CD14-positive monocyte (primary cell): ENCODE results near the gene GPC6. TPM values are rescaled to one million over a fixed set of nuclear protein-coding genes. Genes with fewer than 3 reads are reported as not detected.

Source experiments
- DNase-seq, 3 donors: peaks; one replicate each; pipeline ENCODE4 v3.0.0-alpha.2; 2011 to 2022
- H2AFZ ChIP-seq: 2 replicates; pipeline ENCODE4 v1.6.0; 2012; ENCODE audit warnings: mild to moderate bottlenecking, low read depth, low read length, inconsistent platforms; ENCODE audit not compliant: insufficient read depth, poor library complexity, severe bottlenecking
- H3K27ac ChIP-seq, 2 donors: 1 replicate in 1 of 2; 2 replicates in 1 of 2; pipeline ENCODE4 v1.5.1; 2012 to 2013; ENCODE audit warnings: low read length in 2 of 2, control low read depth in 1 of 2, inconsistent platforms in 1 of 2, low read depth in 1 of 2, mild to moderate bottlenecking in 1 of 2
- H3K27me3 ChIP-seq, 2 donors: one replicate each; pipeline versions ENCODE4 v1.6.0 to v1.6.1; 2011 to 2013; ENCODE audit warnings: low read length in 2 of 2; ENCODE audit not compliant: control insufficient read depth in 2 of 2, insufficient read depth in 2 of 2
- H3K36me3 ChIP-seq, 2 donors: replicated peaks in 1 of 2; 1 replicate in 1 of 2; 2 replicates in 1 of 2; pipeline versions ENCODE4 v1.5.1 to v1.6.1; 2012 to 2013; ENCODE audit warnings: low read length in 2 of 2, control low read depth in 1 of 2, inconsistent platforms in 1 of 2, mild to moderate bottlenecking in 1 of 2; ENCODE audit not compliant: insufficient read depth in 2 of 2, control insufficient read depth in 1 of 2
- H3K4me1 ChIP-seq, 2 donors: 1 replicate in 1 of 2; 2 replicates in 1 of 2; pipeline versions ENCODE4 v1.5.1 to v1.6.1; 2012 to 2013; ENCODE audit warnings: low read length in 2 of 2, control low read depth in 1 of 2, inconsistent platforms in 1 of 2, mild to moderate bottlenecking in 1 of 2, moderate library complexity in 1 of 2; ENCODE audit not compliant: insufficient read depth in 2 of 2, control insufficient read depth in 1 of 2
- H3K4me2 ChIP-seq: replicated peaks from 2 replicates; pipeline ENCODE3; 2012; ENCODE audit warnings: low read length, moderate library complexity, mild to moderate bottlenecking; ENCODE audit not compliant: poor library complexity, severe bottlenecking; ENCODE audit errors: extremely low read depth
- H3K4me3 ChIP-seq, 3 experiments: fragments of 200-600 bp in 1 of 3; sonication (generic) in 1 of 3; replicated peaks in 1 of 3; 1 replicate in 2 of 3; 2 replicates in 1 of 3; pipeline ENCODE4 v1.5.1; 2011 to 2013; ENCODE audit warnings: low read length in 3 of 3, mild to moderate bottlenecking in 3 of 3, control low read depth in 2 of 3, low read depth in 2 of 3, inconsistent platforms in 1 of 3, moderate library complexity in 1 of 3
- H3K79me2 ChIP-seq: 2 replicates; pipeline ENCODE4 v1.6.0; 2012; ENCODE audit warnings: mild to moderate bottlenecking, control low read depth, inconsistent platforms, low read length, moderate library complexity; ENCODE audit not compliant: insufficient read depth
- H3K9ac ChIP-seq: 2 replicates; pipeline ENCODE4 v1.6.0; 2017; ENCODE audit warnings: low read length, mild to moderate bottlenecking; ENCODE audit not compliant: insufficient read depth, poor library complexity, severe bottlenecking
- H3K9me3 ChIP-seq, 2 donors: replicated peaks in 1 of 2; 1 replicate in 1 of 2; 2 replicates in 1 of 2; pipeline versions ENCODE4 v1.5.1 to v1.6.1; 2012 to 2013; ENCODE audit warnings: low read length in 2 of 2, control low read depth in 1 of 2; ENCODE audit not compliant: control insufficient read depth in 1 of 2, insufficient read depth in 1 of 2
- H4K20me1 ChIP-seq: 2 replicates; pipeline ENCODE4 v1.6.0; 2012; ENCODE audit warnings: mild to moderate bottlenecking, low read length, control low read depth, moderate library complexity; ENCODE audit not compliant: insufficient read depth
- H3K27ac Mint-ChIP-seq, 7 donors: one replicate each; pipeline ENCODE4 v1.8.0; 2020; ENCODE audit warnings: mild to moderate bottlenecking in 7 of 7, mixed read lengths in 7 of 7, moderate library complexity in 6 of 7, inconsistent platforms in 2 of 7
- H3K27me3 Mint-ChIP-seq, 3 donors: one replicate each; pipeline ENCODE4 v1.8.0; 2021 to 2022; ENCODE audit warnings: low read depth in 3 of 3, mild to moderate bottlenecking in 3 of 3, mixed read lengths in 3 of 3, moderate library complexity in 3 of 3, inconsistent platforms in 1 of 3
- H3K36me3 Mint-ChIP-seq, 2 donors: one replicate each; pipeline ENCODE4 v1.8.0; 2020; ENCODE audit warnings: mixed read lengths in 2 of 2, inconsistent platforms in 1 of 2, mild to moderate bottlenecking in 1 of 2
- H3K4me1 Mint-ChIP-seq: one replicate; pipeline ENCODE4 v1.8.0; 2020; ENCODE audit warnings: mild to moderate bottlenecking, mixed read lengths
- H3K4me3 Mint-ChIP-seq, 2 donors: one replicate each; pipeline ENCODE4 v1.8.0; 2020; ENCODE audit warnings: mild to moderate bottlenecking in 2 of 2, mixed read lengths in 2 of 2, moderate library complexity in 1 of 2
- H3K9me3 Mint-ChIP-seq, 7 donors: one replicate each; pipeline ENCODE4 v1.8.0; 2020 to 2022; ENCODE audit warnings: mixed read lengths in 7 of 7, mild to moderate bottlenecking in 6 of 7, moderate library complexity in 6 of 7, inconsistent platforms in 2 of 7
- CTCF ChIP-seq: fragments of 200-600 bp; IDR thresholded peaks from one replicate; pipeline ENCODE4 v1.8.0; 2022; ENCODE audit warnings: antibody characterized with exemption, mild to moderate bottlenecking
- WGBS: methylation state at CpG from one replicate; pipeline ENCODE4 v1.1.5; 2013; ENCODE audit warnings: missing lambda C conversion rate; ENCODE audit not compliant: insufficient coverage; 5-methylcytosine and 5-hydroxymethylcytosine counted together
- intact Hi-C, 2 donors: fragments of 100-400 bp; cut with micrococcal nuclease; formaldehyde crosslinking; loops; one replicate each; pipeline versions ENCODE4 v1.15.0 to v1.15.1; 2023
- polyA plus RNA-seq, 3 donors: library from polyadenylated mRNA; depleted of rRNA in 1 of 3; unstranded in 2 of 3; stranded (reverse) in 1 of 3; fragments of 300-500 nt in 2 of 3; fragments of >200 nt in 1 of 3; fragmentation: Illumina TruSeq in 2 of 3; gene quantifications; 1 replicate in 2 of 3; 2 replicates in 1 of 3; pipeline ENCODE4 v1.2.3, GENCODE V29; 2012 to 2021

GPC6 gene
- polyA plus RNA-seq, 3 donors: not detected

GRCh38 chr13:93264876-93265275 lies 38.3 kb downstream of the GPC6 start:
- no peak for DNase-seq
- Histone ChIP-seq H3K4me3 (no peak overlapping the region), H3K79me2 (no peaks in the 10 kb centered on the region), H3K27ac (no peak overlapping the region), H2AFZ (no peak overlapping the region), H3K9ac (no peak overlapping the region), H3K4me1 (peaks cover 0 to 2% of the 10 kb centered on the region in 2 donors), H4K20me1 (no peaks in the 10 kb centered on the region), H3K27me3 (no peaks in the 10 kb centered on the region), H3K36me3 (no peaks in the 10 kb centered on the region), H3K4me2 (no peak overlapping the region), H3K9me3 (no peaks in the 10 kb centered on the region)
- TF ChIP-seq CTCF: no peak
- no peaks in the 10 kb centered on the region for H3K36me3 Mint-ChIP-seq
- peaks cover 0 to 11% (median 5%) of the 10 kb centered on the region in 7 donors for H3K9me3 Mint-ChIP-seq
- peaks cover 0 to 2% (median 0%) of the 10 kb centered on the region in 3 donors for H3K27me3 Mint-ChIP-seq
- H3K4me1 Mint-ChIP-seq: no peaks in the 10 kb centered on the region
- WGBS: no CpG with 5 or more reads among the region's 2 CpGs
- H3K4me3 Mint-ChIP-seq: no peak overlapping the region
- intact Hi-C loops: no loop called here
- no peak overlapping the region for H3K27ac Mint-ChIP-seq

DNA sequence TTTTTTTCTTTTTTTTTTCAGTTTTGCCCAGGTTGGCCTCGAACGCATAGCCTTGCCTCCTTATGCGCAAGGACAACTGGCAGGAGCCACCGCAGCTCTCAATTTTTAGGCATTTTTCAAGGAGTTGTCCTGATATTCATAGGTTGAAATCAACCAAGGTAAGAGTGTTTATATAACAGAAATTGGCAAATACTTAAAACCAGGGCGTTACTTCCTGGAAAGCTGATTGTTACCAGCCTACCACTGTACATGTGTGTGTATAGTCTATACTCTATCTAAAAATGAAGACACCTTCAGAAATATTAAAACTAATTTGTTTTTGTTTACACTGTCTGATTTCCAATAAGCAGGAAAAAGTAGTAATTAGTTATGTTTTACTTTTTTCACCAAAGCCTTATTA lies 39.2 kb downstream of the GPC6 start:
- Histone ChIP-seq H4K20me1 (no peaks in the 10 kb centered on the region), H3K79me2 (no peaks in the 10 kb centered on the region), H3K9me3 (no peaks in the 10 kb centered on the region), H3K27me3 (no peaks in the 10 kb centered on the region), H3K36me3 (no peaks in the 10 kb centered on the region), H3K4me3 (no peak overlapping the region), H3K4me2 (no peak overlapping the region), H3K27ac (no peak overlapping the region), H3K4me1 (peaks cover 0 to 9% of the 10 kb centered on the region in 2 donors), H3K9ac (no peak overlapping the region), H2AFZ (no peak overlapping the region)
- no peaks in the 10 kb centered on the region for H3K36me3 Mint-ChIP-seq
- no peak overlapping the region for H3K27ac Mint-ChIP-seq
- no peak for TF ChIP-seq CTCF
- WGBS: no CpG with 5 or more reads among the region's 5 CpGs
- H3K4me1 Mint-ChIP-seq: no peaks in the 10 kb centered on the region
- H3K9me3 Mint-ChIP-seq: peaks cover 0 to 11% (median 6%) of the 10 kb centered on the region in 7 donors
- no peak overlapping the region for H3K4me3 Mint-ChIP-seq
- intact Hi-C loops: no loop called here
- peaks cover 0 to 2% (median 0%) of the 10 kb centered on the region in 3 donors for H3K27me3 Mint-ChIP-seq
- DNase-seq: no peak
